Measurements from ENCODE around the gene NAT16. TPM values are rescaled to one million over a fixed set of nuclear protein-coding genes. Genes with fewer than 3 reads are reported as not detected.

Gene NAT16
- total and polyA plus RNA-seq, 9 of the 15 experiments (the other 6 are each of a cell fraction or from before 2014, with no cell fraction given), result 0.04 TPM; not detected in 8

DNA sequence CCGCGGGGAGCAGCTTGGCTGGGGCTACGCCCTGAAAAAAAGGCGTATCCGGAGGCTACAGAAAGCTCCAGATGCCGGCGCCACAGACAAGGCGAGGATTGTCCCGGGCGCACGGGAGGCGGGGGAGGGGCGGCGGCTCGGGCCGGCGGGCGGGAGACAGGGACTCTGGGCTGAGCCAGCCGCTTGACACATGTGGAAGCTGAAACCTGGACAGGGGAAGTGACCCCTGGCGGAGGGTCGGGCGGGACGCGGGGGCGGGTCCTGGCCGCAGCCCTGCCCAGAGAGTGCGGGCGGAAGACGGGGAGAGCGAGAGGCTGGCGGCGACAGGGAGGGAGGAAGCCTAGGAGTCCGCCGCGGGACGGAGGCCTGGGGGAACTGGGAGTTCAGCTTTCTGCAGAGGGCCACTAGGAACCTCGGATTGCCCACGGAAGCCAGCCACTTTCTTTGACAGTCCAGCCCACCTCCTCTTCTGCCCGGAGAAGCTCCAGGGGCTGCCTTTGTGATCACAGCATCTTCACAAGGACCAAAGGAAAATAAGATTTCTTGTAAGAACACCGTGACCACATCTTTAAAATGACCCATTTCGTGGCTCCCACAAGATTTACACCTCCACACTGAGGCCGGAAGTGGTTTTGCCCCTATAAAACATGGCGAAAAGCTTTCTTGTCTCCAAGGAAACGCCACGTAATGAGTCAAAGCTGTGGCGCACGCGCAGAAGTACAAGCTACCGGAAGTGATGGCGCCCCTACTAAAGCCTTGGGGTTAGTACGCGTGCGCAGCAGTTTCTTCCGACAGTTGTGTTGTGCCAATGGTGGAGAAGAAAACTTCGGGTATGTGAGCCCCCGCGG is 37.5 kb upstream of the NAT16 start, which contains the start of the genes PLOD3 and ZNHIT1 (continued):
- TF ChIP-seq, protein P1, sequence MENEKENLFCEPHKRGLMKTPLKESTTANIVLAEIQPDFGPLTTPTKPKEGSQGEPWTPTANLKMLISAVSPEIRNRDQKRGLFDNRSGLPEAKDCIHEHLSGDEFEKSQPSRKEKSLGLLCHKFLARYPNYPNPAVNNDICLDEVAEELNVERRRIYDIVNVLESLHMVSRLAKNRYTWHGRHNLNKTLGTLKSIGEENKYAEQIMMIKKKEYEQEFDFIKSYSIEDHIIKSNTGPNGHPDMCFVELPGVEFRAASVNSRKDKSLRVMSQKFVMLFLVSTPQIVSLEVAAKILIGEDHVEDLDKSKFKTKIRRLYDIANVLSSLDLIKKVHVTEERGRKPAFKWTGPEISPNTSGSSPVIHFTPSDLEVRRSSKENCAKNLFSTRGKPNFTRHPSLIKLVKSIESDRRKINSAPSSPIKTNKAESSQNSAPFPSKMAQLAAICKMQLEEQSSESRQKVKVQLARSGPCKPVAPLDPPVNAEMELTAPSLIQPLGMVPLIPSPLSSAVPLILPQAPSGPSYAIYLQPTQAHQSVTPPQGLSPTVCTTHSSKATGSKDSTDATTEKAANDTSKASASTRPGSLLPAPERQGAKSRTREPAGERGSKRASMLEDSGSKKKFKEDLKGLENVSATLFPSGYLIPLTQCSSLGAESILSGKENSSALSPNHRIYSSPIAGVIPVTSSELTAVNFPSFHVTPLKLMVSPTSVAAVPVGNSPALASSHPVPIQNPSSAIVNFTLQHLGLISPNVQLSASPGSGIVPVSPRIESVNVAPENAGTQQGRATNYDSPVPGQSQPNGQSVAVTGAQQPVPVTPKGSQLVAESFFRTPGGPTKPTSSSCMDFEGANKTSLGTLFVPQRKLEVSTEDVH (IDR thresholded peaks at IDR 0.05; ENCODE audit: low read depth, partially characterized antibody), result peak; percentile 63
- TF ChIP-seq ARNT (IDR thresholded peaks at IDR 0.05) (peak; percentile 97 to 99), CSDE1 (IDR thresholded peaks at IDR 0.05) (peak in 1 of 2 experiments; percentile 88; a peak in 1 of 4 replicates), ZSCAN29 (IDR thresholded peaks at IDR 0.05) (no peak), JUND (IDR thresholded peaks at IDR 0.05; ENCODE audit: borderline replicate concordance, low read depth, low read length) (peak; percentile 33; the same call in 1 of the 2 replicates), JUND (tag; IDR thresholded peaks at IDR 0.05; ENCODE audit: borderline replicate concordance, low read depth, low read length) (peak; percentile 75; the same call in 2 of the 3 replicates), FOXM1 (IDR thresholded peaks at IDR 0.05; ENCODE audit: low read depth) (no peak), FOXM1 (CRISPR knock-in tag; IDR thresholded peaks at IDR 0.05; ENCODE audit: low read depth) (peak; percentile 60), ELF4 (CRISPR knock-in tag; IDR thresholded peaks at IDR 0.05) (peak; percentile 79; the same call in 1 of the 2 replicates), BCL6 (CRISPR knock-in tag; IDR thresholded peaks at IDR 0.05) (no peak), ETV6 (IDR thresholded peaks at IDR 0.05; ENCODE audit: borderline replicate concordance in 1 of 2, low read depth in 2 of 2, low read length in 1 of 2) (no peak), ETV6 (CRISPR knock-in tag; IDR thresholded peaks at IDR 0.05; ENCODE audit: borderline replicate concordance) (no peak), FUS (optimal IDR thresholded peaks at IDR 0.05; ENCODE audit: low read depth, low read length) (peak; percentile 38), POLR2B (IDR thresholded peaks at IDR 0.05; ENCODE audit: low read depth, partially characterized antibody) (peak; percentile 51), HDAC2 (IDR thresholded peaks at IDR 0.05) (no peak), ARID2 (IDR thresholded peaks at IDR 0.05) (no peak)
- TF ChIP-seq, protein P2, sequence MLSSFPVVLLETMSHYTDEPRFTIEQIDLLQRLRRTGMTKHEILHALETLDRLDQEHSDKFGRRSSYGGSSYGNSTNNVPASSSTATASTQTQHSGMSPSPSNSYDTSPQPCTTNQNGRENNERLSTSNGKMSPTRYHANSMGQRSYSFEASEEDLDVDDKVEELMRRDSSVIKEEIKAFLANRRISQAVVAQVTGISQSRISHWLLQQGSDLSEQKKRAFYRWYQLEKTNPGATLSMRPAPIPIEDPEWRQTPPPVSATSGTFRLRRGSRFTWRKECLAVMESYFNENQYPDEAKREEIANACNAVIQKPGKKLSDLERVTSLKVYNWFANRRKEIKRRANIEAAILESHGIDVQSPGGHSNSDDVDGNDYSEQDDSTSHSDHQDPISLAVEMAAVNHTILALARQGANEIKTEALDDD (IDR thresholded peaks at IDR 0.05), result no peak
- TF ChIP-seq, protein P3, sequence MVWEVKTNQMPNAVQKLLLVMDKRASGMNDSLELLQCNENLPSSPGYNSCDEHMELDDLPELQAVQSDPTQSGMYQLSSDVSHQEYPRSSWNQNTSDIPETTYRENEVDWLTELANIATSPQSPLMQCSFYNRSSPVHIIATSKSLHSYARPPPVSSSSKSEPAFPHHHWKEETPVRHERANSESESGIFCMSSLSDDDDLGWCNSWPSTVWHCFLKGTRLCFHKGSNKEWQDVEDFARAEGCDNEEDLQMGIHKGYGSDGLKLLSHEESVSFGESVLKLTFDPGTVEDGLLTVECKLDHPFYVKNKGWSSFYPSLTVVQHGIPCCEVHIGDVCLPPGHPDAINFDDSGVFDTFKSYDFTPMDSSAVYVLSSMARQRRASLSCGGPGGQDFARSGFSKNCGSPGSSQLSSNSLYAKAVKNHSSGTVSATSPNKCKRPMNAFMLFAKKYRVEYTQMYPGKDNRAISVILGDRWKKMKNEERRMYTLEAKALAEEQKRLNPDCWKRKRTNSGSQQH (CRISPR knock-in tag; IDR thresholded peaks at IDR 0.05), result 0 out of 2 replicates have a peak, but pooled peaks have one; percentile 21
- TF ChIP-seq, protein P4, sequence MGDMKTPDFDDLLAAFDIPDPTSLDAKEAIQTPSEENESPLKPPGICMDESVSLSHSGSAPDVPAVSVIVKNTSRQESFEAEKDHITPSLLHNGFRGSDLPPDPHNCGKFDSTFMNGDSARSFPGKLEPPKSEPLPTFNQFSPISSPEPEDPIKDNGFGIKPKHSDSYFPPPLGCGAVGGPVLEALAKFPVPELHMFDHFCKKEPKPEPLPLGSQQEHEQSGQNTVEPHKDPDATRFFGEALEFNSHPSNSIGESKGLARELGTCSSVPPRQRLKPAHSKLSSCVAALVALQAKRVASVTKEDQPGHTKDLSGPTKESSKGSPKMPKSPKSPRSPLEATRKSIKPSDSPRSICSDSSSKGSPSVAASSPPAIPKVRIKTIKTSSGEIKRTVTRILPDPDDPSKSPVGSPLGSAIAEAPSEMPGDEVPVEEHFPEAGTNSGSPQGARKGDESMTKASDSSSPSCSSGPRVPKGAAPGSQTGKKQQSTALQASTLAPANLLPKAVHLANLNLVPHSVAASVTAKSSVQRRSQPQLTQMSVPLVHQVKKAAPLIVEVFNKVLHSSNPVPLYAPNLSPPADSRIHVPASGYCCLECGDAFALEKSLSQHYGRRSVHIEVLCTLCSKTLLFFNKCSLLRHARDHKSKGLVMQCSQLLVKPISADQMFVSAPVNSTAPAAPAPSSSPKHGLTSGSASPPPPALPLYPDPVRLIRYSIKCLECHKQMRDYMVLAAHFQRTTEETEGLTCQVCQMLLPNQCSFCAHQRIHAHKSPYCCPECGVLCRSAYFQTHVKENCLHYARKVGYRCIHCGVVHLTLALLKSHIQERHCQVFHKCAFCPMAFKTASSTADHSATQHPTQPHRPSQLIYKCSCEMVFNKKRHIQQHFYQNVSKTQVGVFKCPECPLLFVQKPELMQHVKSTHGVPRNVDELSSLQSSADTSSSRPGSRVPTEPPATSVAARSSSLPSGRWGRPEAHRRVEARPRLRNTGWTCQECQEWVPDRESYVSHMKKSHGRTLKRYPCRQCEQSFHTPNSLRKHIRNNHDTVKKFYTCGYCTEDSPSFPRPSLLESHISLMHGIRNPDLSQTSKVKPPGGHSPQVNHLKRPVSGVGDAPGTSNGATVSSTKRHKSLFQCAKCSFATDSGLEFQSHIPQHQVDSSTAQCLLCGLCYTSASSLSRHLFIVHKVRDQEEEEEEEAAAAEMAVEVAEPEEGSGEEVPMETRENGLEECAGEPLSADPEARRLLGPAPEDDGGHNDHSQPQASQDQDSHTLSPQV (IDR thresholded peaks at IDR 0.05), result no peak
